ENCODE measurements around the gene CASZ1. TPM values are rescaled to one million over a fixed set of nuclear protein-coding genes. Genes with fewer than 3 reads are reported as not detected.

Gene CASZ1
- total and polyA plus RNA-seq, 10 donors, result 0.73 to 14.5 (median 9.1) TPM

GRCh38 chr1:10735563-10736305 lies 60.7 kb downstream of the CASZ1 start:
- Histone ChIP-seq H3K27me3 (replicated peaks in 1 of 7) (peaks cover 0 to 4% (median 0%) of the 10 kb centered on the region in 7 donors), H3K4me1 (peaks cover 0 to 19% (median 14%) of the 10 kb centered on the region in 6 donors), H3K36me3 (no peaks in the 10 kb centered on the region), H3K4me3 (no peak overlapping the region), H3K9me3 (no peaks in the 10 kb centered on the region), H3K27ac (no peak overlapping the region)
- no peak for DNase-seq
- 60 to 79% (median 68%) methylated on average over 9 to 11 of the region's 11 CpGs for WGBS, 5 donors
- TF ChIP-seq POLR2AphosphoS5 (IDR thresholded peaks at IDR 0.05) (no peak), CTCF (IDR thresholded peaks at IDR 0.05 in 8 of 11, conservative IDR thresholded peaks at IDR 0.05 in 3 of 11) (no peak), POLR2A (IDR thresholded peaks at IDR 0.05) (no peak)
- intact Hi-C loops (cut with DNase I; ENCODE audit: low total_unique reads), result no loop called here

- Histone ChIP-seq H3K4me1 (peaks cover 0 to 19% (median 14%) of the 10 kb centered on the region in 6 donors), H3K27ac (no peak overlapping the region)
These were observed 61.4 kb downstream of the CASZ1 start for GRCh38 chr1:10734962-10735544.

GRCh38 chr1:10734375-10734774 lies 62.1 kb downstream of the CASZ1 start:
- Histone ChIP-seq H3K4me1 (peaks cover 0 to 19% (median 14%) of the 10 kb centered on the region in 6 donors), H3K36me3 (no peaks in the 10 kb centered on the region), H3K27ac (no peak overlapping the region), H3K4me3 (no peak overlapping the region), H3K27me3 (replicated peaks in 1 of 7) (peaks cover 0 to 4% (median 0%) of the 10 kb centered on the region in 7 donors), H3K9me3 (no peaks in the 10 kb centered on the region)
- intact Hi-C loops (cut with DNase I; ENCODE audit: low total_unique reads), result no loop called here
- TF ChIP-seq POLR2A (IDR thresholded peaks at IDR 0.05) (no peak), CTCF (IDR thresholded peaks at IDR 0.05 in 8 of 11, conservative IDR thresholded peaks at IDR 0.05 in 3 of 11) (no peak), POLR2AphosphoS5 (IDR thresholded peaks at IDR 0.05) (no peak)
- no peak for DNase-seq
- WGBS, 5 donors, result 83 to 93% (median 85%) methylated on average over 6 of the region's 6 CpGs

More at GRCh38 chr1:10734962-10735544, 61.4 kb downstream of the CASZ1 start:
- H3K4me3 ChIP-seq, result no peak overlapping the region
- intact Hi-C loops (cut with DNase I; ENCODE audit: low total_unique reads), result no loop called here
- no peak for TF ChIP-seq CTCF (IDR thresholded peaks at IDR 0.05 in 8 of 11, conservative IDR thresholded peaks at IDR 0.05 in 3 of 11)
- TF ChIP-seq POLR2A (IDR thresholded peaks at IDR 0.05), result no peak
- TF ChIP-seq POLR2AphosphoS5 (IDR thresholded peaks at IDR 0.05), result no peak
- DNase-seq, result no peak
- no peaks in the 10 kb centered on the region for H3K36me3 ChIP-seq
- WGBS, 5 donors, result 66 to 73% (median 69%) methylated on average over 20 to 24 of the region's 24 CpGs
- H3K27me3 ChIP-seq (replicated peaks in 1 of 7), result peaks cover 0 to 4% (median 0%) of the 10 kb centered on the region in 7 donors
- no peaks in the 10 kb centered on the region for H3K9me3 ChIP-seq

All from spleen (tissue), 11 donors.